Sigmoid colon (tissue), 7 donors: ENCODE data around the gene FGD3. TPM values are rescaled to one million over a fixed set of nuclear protein-coding genes. Genes with fewer than 3 reads are reported as not detected.

ENCODE experiments used
- DNase-seq: peaks from one replicate; pipeline ENCODE4 v3.0.0-alpha.2; 2019
- H3K27ac ChIP-seq, 4 donors: fragments of 200-600 bp; sonication (generic); one replicate each; pipeline ENCODE4 v1.5.1; 2016 to 2019; ENCODE audit warnings: mild to moderate bottlenecking in 1 of 4
- H3K27me3 ChIP-seq, 3 donors: fragments of 200-600 bp; sonication (generic); one replicate each; pipeline ENCODE4 v1.5.1; 2019; ENCODE audit warnings: mild to moderate bottlenecking in 1 of 3
- H3K36me3 ChIP-seq, 4 donors: fragments of 200-600 bp; sonication (generic); one replicate each; pipeline ENCODE4 v1.5.1; 2016 to 2019
- H3K4me1 ChIP-seq, 4 donors: fragments of 200-600 bp; sonication (generic); one replicate each; pipeline ENCODE4 v1.5.1; 2017 to 2019
- H3K4me3 ChIP-seq, 4 donors: fragments of 200-600 bp; sonication (generic); one replicate each; pipeline ENCODE4 v1.5.1; 2017 to 2019; ENCODE audit warnings: mild to moderate bottlenecking in 2 of 4, moderate library complexity in 1 of 4
- H3K9me3 ChIP-seq, 4 donors: fragments of 200-600 bp in 3 of 4; sonication (generic) in 3 of 4; one replicate each; pipeline versions ENCODE4 v1.5.1 to v1.6.1; 2013 to 2019
- EP300 ChIP-seq, 4 donors: sonication (generic); formaldehyde crosslinking; IDR thresholded peaks; one replicate each; pipeline ENCODE4 v1.6.1; 2017; ENCODE audit warnings: antibody characterized with exemption in 4 of 4
- POLR2A ChIP-seq, 2 donors: fragments of 450-650 bp; IDR thresholded peaks; one replicate each; pipeline ENCODE4 v1.6.1; 2016; ENCODE audit warnings: antibody characterized with exemption in 2 of 2, mild to moderate bottlenecking in 2 of 2, moderate library complexity in 2 of 2
- POLR2AphosphoS5 ChIP-seq, 4 donors: sonication (generic); formaldehyde crosslinking; IDR thresholded peaks; one replicate each; pipeline ENCODE4 v1.6.1; 2017; ENCODE audit warnings: antibody characterized with exemption in 4 of 4
- WGBS, 2 donors: extraction: QIAGEN DNeasy Blood & Tissue Kit; methylation state at CpG; one replicate each; pipeline ENCODE4 v1.1.7; 2013; 5-methylcytosine and 5-hydroxymethylcytosine counted together
- intact Hi-C: fragments of 100-400 bp; cut with DNase I; formaldehyde crosslinking; loops from one replicate; pipeline ENCODE4 v1.15.1; 2023
- polyA plus RNA-seq, 3 donors: library from polyadenylated mRNA; stranded (reverse); fragments of 200-250 nt; gene quantifications; one replicate each; pipeline ENCODE4 v1.2.3, GENCODE V29; 2013
- total RNA-seq, 4 donors: library from RNA; depleted of rRNA; stranded (reverse); fragments of >200 nt; gene quantifications; one replicate each; pipeline ENCODE4 v1.1.0, GENCODE V29; 2016
- TF ChIP-seq, protein P1 (sequence below), 4 experiments: fragments of 450-650 bp in 3 of 4; fragments of 200-600 bp in 1 of 4; IDR thresholded peaks; one replicate each; pipeline ENCODE4 v1.5.1; 2016 to 2019; ENCODE audit warnings: antibody characterized with exemption in 4 of 4, mild to moderate bottlenecking in 3 of 4, moderate library complexity in 2 of 4
- donor health status: healthy with polysubstance abuse.
- donor health status: Bipolar disorder and iron deficiency.
- donor health status: healthy.

The FGD3 gene
- total and polyA plus RNA-seq, 7 donors = 1.8 to 18.0 (median 3.7) TPM

DNA sequence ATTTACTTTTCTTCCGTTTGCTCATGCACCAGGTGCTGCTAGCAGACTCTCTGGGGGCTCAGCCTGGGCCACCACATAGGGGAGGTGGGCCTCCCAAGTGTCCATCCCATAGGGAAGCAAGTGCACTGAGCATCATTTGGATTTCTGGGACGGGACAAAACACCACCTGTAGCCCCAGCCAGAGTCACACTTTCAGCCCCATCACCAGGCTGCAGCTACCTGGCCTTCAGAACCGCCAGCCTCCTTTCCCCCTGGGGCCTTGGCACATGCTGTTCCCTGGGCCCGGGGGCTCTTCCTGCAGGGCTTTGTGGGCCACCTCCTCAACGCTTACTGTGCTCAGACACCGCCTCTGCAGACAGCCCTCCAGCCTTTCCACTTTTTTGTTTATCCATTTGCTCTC lies 91.6 kb downstream of the FGD3 start:
- TF ChIP-seq, protein P1, sequence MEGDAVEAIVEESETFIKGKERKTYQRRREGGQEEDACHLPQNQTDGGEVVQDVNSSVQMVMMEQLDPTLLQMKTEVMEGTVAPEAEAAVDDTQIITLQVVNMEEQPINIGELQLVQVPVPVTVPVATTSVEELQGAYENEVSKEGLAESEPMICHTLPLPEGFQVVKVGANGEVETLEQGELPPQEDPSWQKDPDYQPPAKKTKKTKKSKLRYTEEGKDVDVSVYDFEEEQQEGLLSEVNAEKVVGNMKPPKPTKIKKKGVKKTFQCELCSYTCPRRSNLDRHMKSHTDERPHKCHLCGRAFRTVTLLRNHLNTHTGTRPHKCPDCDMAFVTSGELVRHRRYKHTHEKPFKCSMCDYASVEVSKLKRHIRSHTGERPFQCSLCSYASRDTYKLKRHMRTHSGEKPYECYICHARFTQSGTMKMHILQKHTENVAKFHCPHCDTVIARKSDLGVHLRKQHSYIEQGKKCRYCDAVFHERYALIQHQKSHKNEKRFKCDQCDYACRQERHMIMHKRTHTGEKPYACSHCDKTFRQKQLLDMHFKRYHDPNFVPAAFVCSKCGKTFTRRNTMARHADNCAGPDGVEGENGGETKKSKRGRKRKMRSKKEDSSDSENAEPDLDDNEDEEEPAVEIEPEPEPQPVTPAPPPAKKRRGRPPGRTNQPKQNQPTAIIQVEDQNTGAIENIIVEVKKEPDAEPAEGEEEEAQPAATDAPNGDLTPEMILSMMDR (IDR thresholded peaks at IDR 0.05) = no peak
- intact Hi-C loops = no loop called here
- WGBS, 2 donors = 83 to 87% methylated on average over 6 of the region's 6 CpGs
- Histone ChIP-seq H3K4me1 (no peaks in the 10 kb centered on the region), H3K36me3 (no peaks in the 10 kb centered on the region), H3K4me3 (no peak overlapping the region), H3K9me3 (no peaks in the 10 kb centered on the region), H3K27me3 (no peaks in the 10 kb centered on the region), H3K27ac (no peak overlapping the region)
- no peak for DNase-seq

DNA sequence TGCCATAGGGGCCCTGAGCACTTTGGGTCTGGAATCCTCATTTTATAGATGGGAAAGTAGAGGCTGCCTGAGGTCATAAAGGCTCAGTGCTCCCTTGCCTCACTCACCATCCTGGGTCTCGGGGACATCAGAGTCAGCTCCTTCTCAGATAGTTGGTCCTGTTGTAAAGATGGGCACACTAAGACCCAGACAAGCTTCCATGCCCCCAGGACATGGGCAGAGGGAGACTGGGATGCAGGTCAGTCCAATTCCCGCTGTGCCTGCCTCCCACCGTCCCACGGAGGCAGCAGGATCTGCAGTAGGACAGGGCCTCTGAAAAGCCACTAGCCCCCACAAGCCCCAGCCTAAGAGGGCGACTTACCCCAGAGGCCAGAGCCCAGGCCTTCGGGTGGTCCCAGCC lies 92.1 kb downstream of the FGD3 start:
- TF ChIP-seq POLR2A (IDR thresholded peaks at IDR 0.05) = no peak
- TF ChIP-seq EP300 (IDR thresholded peaks at IDR 0.05) = no peak
- TF ChIP-seq, protein P1 (IDR thresholded peaks at IDR 0.05) = no peak
- no peak for TF ChIP-seq POLR2AphosphoS5 (IDR thresholded peaks at IDR 0.05)
- no peaks in the 10 kb centered on the region for H3K36me3 ChIP-seq
- 84 to 86% methylated on average over 6 of the region's 6 CpGs for WGBS, 2 donors
- no peaks in the 10 kb centered on the region for H3K4me1 ChIP-seq
- no peak overlapping the region for H3K4me3 ChIP-seq
- no peak for DNase-seq
- H3K27ac ChIP-seq = no peak overlapping the region
- no peaks in the 10 kb centered on the region for H3K9me3 ChIP-seq
- intact Hi-C loops = no loop called here
- H3K27me3 ChIP-seq = no peaks in the 10 kb centered on the region

DNA sequence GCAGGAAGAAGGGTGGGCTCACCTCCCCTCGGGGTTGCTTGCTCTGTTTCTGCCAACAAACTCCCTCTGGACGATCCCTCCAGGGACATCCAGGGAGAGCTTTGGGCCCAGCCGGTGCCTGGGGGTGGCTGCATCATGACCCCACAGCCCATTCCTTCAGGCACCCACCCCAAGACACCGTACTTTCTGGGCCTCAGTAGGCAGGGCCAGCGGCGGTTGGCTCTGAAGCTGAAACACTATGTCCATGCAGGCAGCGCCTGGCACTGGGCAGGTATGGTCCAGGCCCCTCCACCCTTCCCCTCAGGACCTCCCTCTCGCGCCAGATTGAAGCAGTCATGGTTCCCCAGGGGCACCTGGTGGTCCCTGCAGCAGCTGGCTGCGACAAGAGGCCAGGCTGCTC lies 92.7 kb downstream of the FGD3 start:
- Histone ChIP-seq H3K4me1 (no peaks in the 10 kb centered on the region), H3K36me3 (no peaks in the 10 kb centered on the region), H3K4me3 (no peak overlapping the region), H3K27me3 (no peaks in the 10 kb centered on the region), H3K27ac (no peak overlapping the region), H3K9me3 (no peaks in the 10 kb centered on the region)
- WGBS, 2 donors = 87 to 88% methylated on average over 10 of the region's 10 CpGs
- intact Hi-C loops = no loop called here
- TF ChIP-seq POLR2AphosphoS5 (IDR thresholded peaks at IDR 0.05) (no peak), POLR2A (IDR thresholded peaks at IDR 0.05) (no peak), EP300 (IDR thresholded peaks at IDR 0.05) (no peak)
- TF ChIP-seq, protein P1 (IDR thresholded peaks at IDR 0.05) = no peak
- no peak for DNase-seq

DNA sequence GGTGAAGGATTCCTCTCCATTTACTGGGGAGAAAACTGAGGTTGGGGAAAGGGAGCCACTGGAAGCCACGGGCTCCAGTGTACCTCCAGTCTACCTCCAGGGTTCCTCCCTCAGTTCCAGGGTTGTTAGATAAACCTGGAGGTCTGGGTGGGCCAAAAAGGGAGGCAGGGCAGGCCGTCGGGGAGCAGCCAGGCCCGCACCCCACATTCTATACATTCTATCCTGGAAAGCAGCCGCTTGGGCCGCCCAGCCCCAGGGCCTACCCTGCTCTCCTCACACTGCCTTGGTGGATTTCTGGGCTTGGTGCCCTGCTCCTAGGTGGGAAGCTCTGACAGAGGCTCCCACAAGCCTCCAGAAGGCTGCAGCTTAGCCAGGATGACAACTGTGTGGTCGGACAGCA lies 93.1 kb downstream of the FGD3 start:
- no peak for TF ChIP-seq EP300 (IDR thresholded peaks at IDR 0.05)
- Histone ChIP-seq H3K27ac (no peak overlapping the region), H3K27me3 (no peaks in the 10 kb centered on the region), H3K4me3 (no peak overlapping the region), H3K4me1 (no peaks in the 10 kb centered on the region), H3K36me3 (no peaks in the 10 kb centered on the region), H3K9me3 (no peaks in the 10 kb centered on the region)
- intact Hi-C loops = no loop called here
- 91 to 92% methylated on average over 7 of the region's 7 CpGs for WGBS, 2 donors
- DNase-seq = no peak

DNA sequence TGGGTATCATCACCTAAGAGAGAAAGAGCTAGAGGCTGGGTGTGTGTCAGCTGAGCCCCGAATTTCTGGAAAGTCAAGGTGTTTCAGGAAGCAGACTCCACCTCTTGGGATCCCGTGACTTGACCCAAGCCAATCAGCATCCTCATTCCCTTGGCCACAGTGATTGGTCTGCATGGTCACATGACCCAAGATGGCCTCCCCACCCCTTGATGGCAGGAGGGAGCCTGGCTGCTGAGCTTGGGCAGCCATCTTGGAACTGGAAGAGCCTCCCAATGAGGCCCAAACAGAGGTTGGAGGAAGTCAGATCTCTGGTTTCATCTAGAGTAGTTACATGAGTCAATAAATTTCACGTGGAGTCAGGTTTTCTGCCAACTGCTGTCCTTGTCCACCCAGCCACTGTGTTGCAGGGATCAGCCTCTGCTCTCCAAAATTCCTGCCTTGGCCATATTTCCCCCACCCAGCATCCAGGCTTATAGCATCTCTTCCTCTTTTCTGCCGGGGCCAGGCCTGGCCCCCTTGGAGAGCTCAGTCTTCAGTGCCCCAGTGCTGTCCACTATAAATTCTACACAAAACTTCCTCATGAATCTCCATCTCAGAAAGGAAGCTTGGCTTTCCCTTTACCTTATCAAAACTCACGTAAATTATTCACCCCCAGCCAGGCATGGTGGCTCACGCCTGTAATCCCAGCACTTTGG lies 93.9 kb downstream of the FGD3 start:
- no peak for DNase-seq
- H3K27ac ChIP-seq = no peak overlapping the region
- intact Hi-C loops = no loop called here
- no peaks in the 10 kb centered on the region for H3K27me3 ChIP-seq
- H3K9me3 ChIP-seq = no peaks in the 10 kb centered on the region
- TF ChIP-seq, protein P1 (IDR thresholded peaks at IDR 0.05) = no peak
- TF ChIP-seq POLR2AphosphoS5 (IDR thresholded peaks at IDR 0.05) (no peak), EP300 (IDR thresholded peaks at IDR 0.05) (no peak), POLR2A (IDR thresholded peaks at IDR 0.05) (no peak)
- no peaks in the 10 kb centered on the region for H3K36me3 ChIP-seq
- no peaks in the 10 kb centered on the region for H3K4me1 ChIP-seq
- no peak overlapping the region for H3K4me3 ChIP-seq
- WGBS, 2 donors = 86 to 90% methylated on average over 6 of the region's 6 CpGs
